ENCODE measurements around the gene TLE6.
"Not testable (repeated sequence)": the region's sequence is repeated elsewhere in the genome, so short reads cannot be mapped to it uniquely, and the experiment has no call there.

TLE6 gene

DNA sequence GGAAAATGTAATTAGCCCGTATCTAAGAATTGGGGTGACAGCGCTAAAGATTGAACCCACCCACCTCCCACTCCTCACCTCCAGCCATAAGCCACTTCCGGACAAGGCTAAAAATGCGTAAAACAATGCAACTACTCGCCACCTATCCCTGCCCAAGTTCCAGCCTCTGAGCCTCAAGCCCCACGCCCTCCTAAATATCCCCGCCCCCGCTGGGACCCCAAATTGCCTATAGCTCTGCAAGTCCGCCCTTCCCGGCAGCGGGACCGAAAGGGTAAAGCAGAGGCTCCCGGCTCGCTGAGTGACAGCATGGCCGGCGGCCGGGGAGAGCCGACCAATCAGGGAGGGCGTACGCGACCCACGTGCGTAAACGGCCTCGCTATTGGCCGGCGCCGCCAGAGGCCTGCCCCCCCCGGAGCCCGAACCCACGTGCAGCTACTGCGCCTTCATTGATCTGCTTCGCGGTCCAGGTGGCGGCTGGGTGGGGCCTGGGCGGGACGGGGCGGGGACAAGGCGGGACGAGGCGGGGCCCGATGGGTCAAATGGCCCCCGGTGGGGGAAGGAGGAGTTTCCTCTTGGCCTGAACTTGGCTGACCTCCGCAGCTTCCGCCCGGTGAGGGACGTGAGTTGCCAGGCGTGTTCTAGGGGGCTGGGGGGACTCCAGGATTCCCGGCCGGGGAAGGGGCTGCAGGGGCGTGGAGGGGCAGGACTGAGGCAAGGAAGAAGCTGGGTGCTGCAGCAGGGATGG is at the start of gene TLE6:
Gene TLE6 (plus strand): TSS at position 564 of the 745 bp plus-strand sequence. CDS start 670 bp downstream, outside the sequence.
- Mint-ChIP-seq H3K4me3 (peak within 1 kb of the TSS; percentile 66), H3K27ac (no peak within 1 kb of the TSS), H3K27me3 (ENCODE audit: low read depth, poor library complexity) (peaks cover 100% of the 10 kb centered on the region), H3K36me3 (ENCODE audit: low read depth) (no peaks in the 10 kb centered on the region), H3K4me1 (peaks cover 32% of the 10 kb centered on the region), H3K9me3 (no peaks in the 10 kb centered on the region)
- TF ChIP-seq, protein P1, sequence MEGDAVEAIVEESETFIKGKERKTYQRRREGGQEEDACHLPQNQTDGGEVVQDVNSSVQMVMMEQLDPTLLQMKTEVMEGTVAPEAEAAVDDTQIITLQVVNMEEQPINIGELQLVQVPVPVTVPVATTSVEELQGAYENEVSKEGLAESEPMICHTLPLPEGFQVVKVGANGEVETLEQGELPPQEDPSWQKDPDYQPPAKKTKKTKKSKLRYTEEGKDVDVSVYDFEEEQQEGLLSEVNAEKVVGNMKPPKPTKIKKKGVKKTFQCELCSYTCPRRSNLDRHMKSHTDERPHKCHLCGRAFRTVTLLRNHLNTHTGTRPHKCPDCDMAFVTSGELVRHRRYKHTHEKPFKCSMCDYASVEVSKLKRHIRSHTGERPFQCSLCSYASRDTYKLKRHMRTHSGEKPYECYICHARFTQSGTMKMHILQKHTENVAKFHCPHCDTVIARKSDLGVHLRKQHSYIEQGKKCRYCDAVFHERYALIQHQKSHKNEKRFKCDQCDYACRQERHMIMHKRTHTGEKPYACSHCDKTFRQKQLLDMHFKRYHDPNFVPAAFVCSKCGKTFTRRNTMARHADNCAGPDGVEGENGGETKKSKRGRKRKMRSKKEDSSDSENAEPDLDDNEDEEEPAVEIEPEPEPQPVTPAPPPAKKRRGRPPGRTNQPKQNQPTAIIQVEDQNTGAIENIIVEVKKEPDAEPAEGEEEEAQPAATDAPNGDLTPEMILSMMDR (IDR thresholded peaks at IDR 0.05) = no peak
- DNase-seq = peak; percentile 97

DNA sequence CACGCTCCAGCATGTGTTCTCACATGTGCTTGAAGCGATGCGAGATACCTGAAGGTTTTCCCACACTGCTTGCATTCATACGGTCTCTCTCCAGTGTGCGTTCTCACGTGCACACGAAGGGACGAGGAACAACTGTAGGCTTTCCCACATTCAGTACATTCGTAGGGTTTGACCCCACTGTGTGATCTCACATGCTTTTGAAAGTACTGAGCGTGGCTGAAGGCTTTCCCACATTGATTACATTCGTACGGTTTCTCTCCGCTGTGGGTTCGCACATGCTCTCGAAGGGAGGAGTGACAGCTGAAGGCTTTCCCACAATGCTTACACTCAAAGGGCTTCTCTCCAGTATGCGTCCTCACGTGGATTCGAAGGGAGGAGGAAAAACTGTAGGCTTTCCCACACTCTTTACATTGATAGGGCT is 43.9 kb upstream of the TLE6 start:
- Mint-ChIP-seq H3K27me3 (ENCODE audit: low read depth, poor library complexity) (peaks cover 7% of the 10 kb centered on the region), H3K27ac (no peak overlapping the region), H3K9me3 (peaks cover 93% of the 10 kb centered on the region), H3K4me3 (no peak overlapping the region), H3K4me1 (no peaks in the 10 kb centered on the region), H3K36me3 (ENCODE audit: low read depth) (peaks cover 87% of the 10 kb centered on the region)
- TF ChIP-seq, protein P1 (IDR thresholded peaks at IDR 0.05) = no peak
- DNase-seq = no peak

DNA sequence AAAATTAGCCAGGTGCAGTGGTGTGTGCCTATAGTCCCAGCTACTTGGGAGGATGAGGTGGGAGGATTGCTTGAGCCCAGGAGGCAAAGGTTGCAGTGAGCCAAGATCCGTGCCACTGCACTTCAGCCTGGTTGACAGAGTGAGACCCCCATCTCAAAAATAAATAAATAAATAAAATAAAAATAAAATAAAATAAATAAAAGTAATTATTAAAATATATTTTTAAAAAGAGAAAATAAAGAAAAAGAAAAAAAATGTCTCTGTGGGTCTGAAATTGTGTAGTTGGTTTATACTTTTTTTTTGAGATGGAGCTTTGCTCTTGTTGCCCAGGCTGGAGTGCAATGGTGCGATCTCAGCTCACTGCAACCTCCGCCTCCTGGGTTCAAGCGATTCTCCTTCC is 41.5 kb upstream of the TLE6 start:
- H3K4me1 Mint-ChIP-seq; H3K27me3 Mint-ChIP-seq (ENCODE audit: low read depth, poor library complexity); DNase-seq; H3K4me3 Mint-ChIP-seq; H3K27ac Mint-ChIP-seq: not testable (repeated sequence)
- peaks cover 89% of the 10 kb centered on the region for H3K9me3 Mint-ChIP-seq
- peaks cover 92% of the 10 kb centered on the region for H3K36me3 Mint-ChIP-seq (ENCODE audit: low read depth)

DNA sequence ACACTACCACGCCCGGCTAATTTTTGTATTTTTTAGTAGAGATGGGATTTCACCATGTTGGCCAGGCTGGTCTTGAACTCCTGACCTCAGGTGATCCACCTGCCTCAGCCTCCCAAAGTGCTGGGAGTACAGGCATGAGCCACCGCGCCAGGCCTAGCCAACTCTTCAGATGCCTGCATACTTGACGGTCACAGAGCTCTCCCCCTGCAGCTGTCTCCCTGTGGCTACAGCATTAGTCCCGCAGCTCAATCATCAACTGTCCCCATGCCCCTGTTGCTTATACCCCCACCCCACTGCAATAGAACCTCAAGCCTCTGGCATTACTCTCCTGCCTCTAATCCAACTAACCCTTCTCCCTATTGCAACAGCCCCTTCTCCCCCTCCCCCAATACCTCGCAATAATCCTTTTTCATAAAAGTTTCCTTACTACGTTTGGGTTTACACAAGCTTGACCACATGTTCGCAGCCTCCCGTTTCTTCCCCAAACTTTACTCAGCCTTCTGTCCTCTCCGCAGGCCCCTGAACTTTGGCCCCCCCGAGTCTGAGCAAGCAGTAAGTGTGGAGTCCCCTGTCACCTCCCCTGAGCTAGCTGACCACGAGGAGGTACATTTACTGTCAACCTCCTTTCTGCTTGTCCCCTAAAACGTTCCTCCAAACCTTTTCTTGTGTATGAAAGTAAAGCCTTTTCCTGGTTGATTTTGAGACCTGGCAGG is 34.3 kb upstream of the TLE6 start:
- no peak for DNase-seq
- peaks cover 11% of the 10 kb centered on the region for H3K27me3 Mint-ChIP-seq (ENCODE audit: low read depth, poor library complexity)
- H3K27ac Mint-ChIP-seq = no peak overlapping the region
- peaks cover 26% of the 10 kb centered on the region for H3K36me3 Mint-ChIP-seq (ENCODE audit: low read depth)
- peaks cover 7% of the 10 kb centered on the region for H3K4me1 Mint-ChIP-seq
- H3K4me3 Mint-ChIP-seq = peak overlapping the region; percentile 67
- peaks cover 21% of the 10 kb centered on the region for H3K9me3 Mint-ChIP-seq
- TF ChIP-seq, protein P1 (IDR thresholded peaks at IDR 0.05) = no peak

DNA sequence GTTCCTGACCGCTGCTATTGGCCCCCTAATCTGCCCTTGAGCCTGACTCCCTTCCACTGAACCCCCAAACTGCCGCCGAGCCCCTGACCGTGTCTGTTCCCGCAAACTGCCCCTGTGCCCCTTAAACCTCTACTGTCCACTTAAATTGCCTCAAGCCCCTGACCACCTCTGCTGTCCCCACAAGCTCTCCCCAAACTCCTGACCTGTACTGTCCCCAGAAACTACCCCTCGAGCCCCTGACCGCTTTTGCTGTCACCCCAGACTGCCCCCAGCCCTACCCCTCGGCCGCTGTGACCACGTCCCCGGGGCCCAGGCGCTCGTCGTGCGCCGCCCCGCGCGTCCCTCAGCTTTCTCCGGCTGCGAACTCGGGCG is 33.0 kb upstream of the TLE6 start:
- TF ChIP-seq, protein P1 (IDR thresholded peaks at IDR 0.05) = no peak
- no peak for DNase-seq
- peaks cover 11% of the 10 kb centered on the region for H3K27me3 Mint-ChIP-seq (ENCODE audit: low read depth, poor library complexity)
- peaks cover 15% of the 10 kb centered on the region for H3K4me1 Mint-ChIP-seq
- peak overlapping the region; percentile 90 for H3K4me3 Mint-ChIP-seq
- H3K36me3 Mint-ChIP-seq (ENCODE audit: low read depth) = peaks cover 24% of the 10 kb centered on the region
- H3K27ac Mint-ChIP-seq = no peak overlapping the region
- H3K9me3 Mint-ChIP-seq = peaks cover 12% of the 10 kb centered on the region

DNA sequence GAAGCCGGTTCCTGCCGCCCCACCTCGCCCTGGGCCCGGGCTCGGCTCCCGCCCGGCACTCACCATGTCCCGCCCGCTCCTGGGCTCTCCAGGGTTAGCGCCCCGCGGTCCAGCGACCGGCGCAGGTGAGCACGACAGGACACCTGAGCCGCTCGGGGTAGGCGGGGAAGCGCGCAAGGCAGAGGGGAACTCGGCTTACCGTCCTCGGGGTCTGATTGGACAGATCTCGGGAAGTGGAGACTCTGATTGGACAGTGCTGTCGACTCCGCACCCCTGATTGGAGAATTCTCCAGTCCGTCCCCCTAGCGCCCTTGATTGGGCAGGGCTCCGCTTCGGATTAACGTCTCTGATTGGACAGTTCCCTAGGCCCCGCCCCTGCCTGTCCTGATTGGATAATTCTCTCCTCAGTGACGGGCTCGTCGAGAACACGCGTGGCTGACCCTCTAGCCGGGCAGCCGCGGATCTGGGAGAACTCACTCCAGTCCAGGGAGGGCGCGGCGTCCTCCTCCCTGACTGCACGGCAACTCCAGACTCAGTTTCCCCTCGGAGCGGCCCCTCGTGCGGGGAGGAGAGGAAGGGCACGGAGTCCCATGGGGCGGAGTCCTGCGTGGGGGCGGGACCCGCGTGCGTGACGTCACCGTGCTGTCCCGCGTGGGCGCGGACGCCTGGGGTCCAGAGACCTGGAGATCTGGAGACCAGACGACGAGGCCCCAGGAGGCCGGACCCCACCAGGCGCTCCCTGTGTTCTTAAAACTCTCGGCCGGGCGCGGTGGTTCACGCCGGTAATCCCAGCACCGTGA is 32.4 kb upstream of the TLE6 start, which contains the start of gene ZNF77:
Gene ZNF77 (minus strand): TSS at position 197 of the 800 bp plus-strand sequence. CDS start 131 bp downstream, at position 66.
- Mint-ChIP-seq H3K4me3 (peak within 1 kb of the TSS; percentile 90), H3K9me3 (peaks cover 8% of the 10 kb centered on the region), H3K36me3 (ENCODE audit: low read depth) (peaks cover 21% of the 10 kb centered on the region), H3K4me1 (peaks cover 21% of the 10 kb centered on the region), H3K27me3 (ENCODE audit: low read depth, poor library complexity) (peaks cover 11% of the 10 kb centered on the region), H3K27ac (peak within 1 kb of the TSS; percentile 64)
- TF ChIP-seq, protein P1 (IDR thresholded peaks at IDR 0.05) = no peak
- DNase-seq = peak; percentile 98

All from nephron progenitor cell (in vitro differentiated cells).